ENCODE measurements around the gene OR3A1. TPM values are rescaled to one million over a fixed set of nuclear protein-coding genes. Genes with fewer than 3 reads are reported as not detected.
"Not testable (repeated sequence)": the region's sequence is repeated elsewhere in the genome, so short reads cannot be mapped to it uniquely, and the experiment has no call there.

OR3A1 gene
- total RNA-seq, 1 donor from 2014 or later, result not detected

GRCh38 chr17:3260163-3260562 is 38.0 kb downstream of the OR3A1 start:
- Mint-ChIP-seq H3K4me1 (ENCODE audit: unreplicated experiment) (no peaks in the 10 kb centered on the region), H3K27ac (no peak overlapping the region), H3K4me3 (no peak overlapping the region), H3K9me3 (peaks cover 8% of the 10 kb centered on the region), H3K27me3 (peaks cover 2% of the 10 kb centered on the region), H3K36me3 (no peaks in the 10 kb centered on the region)
- no peak for DNase-seq (ENCODE audit: extremely low spot score, unreplicated experiment)
- TF ChIP-seq, protein P1, sequence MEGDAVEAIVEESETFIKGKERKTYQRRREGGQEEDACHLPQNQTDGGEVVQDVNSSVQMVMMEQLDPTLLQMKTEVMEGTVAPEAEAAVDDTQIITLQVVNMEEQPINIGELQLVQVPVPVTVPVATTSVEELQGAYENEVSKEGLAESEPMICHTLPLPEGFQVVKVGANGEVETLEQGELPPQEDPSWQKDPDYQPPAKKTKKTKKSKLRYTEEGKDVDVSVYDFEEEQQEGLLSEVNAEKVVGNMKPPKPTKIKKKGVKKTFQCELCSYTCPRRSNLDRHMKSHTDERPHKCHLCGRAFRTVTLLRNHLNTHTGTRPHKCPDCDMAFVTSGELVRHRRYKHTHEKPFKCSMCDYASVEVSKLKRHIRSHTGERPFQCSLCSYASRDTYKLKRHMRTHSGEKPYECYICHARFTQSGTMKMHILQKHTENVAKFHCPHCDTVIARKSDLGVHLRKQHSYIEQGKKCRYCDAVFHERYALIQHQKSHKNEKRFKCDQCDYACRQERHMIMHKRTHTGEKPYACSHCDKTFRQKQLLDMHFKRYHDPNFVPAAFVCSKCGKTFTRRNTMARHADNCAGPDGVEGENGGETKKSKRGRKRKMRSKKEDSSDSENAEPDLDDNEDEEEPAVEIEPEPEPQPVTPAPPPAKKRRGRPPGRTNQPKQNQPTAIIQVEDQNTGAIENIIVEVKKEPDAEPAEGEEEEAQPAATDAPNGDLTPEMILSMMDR (conservative IDR thresholded peaks at IDR 0.05), result no peak

DNA sequence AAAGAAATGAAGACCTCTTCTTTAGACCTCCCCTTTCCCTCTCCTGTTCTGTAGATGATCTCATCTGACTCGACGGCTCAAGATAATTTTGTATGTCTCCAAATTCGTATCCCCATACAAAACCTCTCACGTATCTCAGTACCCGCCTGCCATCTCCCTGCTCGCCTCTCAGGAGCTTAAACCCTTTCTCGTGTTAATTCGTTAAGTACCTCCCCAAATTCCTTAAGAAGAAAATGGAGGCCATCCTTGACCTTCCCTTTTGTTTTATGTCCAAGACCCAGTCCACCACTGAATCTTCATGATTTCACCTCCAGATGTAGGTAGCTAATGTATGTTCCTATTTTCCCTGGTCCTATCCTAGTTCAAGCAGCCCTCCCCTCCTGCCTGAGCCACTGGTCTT is 41.6 kb downstream of the OR3A1 start:
- no peaks in the 10 kb centered on the region for H3K4me1 Mint-ChIP-seq (ENCODE audit: unreplicated experiment)
- no peaks in the 10 kb centered on the region for H3K27me3 Mint-ChIP-seq
- no peak overlapping the region for H3K27ac Mint-ChIP-seq
- H3K9me3 Mint-ChIP-seq, result peaks cover 8% of the 10 kb centered on the region
- DNase-seq (ENCODE audit: extremely low spot score, unreplicated experiment), result no peak
- no peak overlapping the region for H3K4me3 Mint-ChIP-seq
- no peaks in the 10 kb centered on the region for H3K36me3 Mint-ChIP-seq
- TF ChIP-seq, protein P1 (conservative IDR thresholded peaks at IDR 0.05), result no peak

- not testable (repeated sequence) for H3K4me3 Mint-ChIP-seq; H3K27me3 Mint-ChIP-seq; H3K9me3 Mint-ChIP-seq; H3K27ac Mint-ChIP-seq; DNase-seq (ENCODE audit: extremely low spot score, unreplicated experiment); H3K36me3 Mint-ChIP-seq; H3K4me1 Mint-ChIP-seq (ENCODE audit: unreplicated experiment)
Observed at GRCh38 chr17:3249013-3249412, 49.1 kb downstream of the OR3A1 start.

GRCh38 chr17:3244841-3245240 is 53.3 kb downstream of the OR3A1 start:
- H3K27ac Mint-ChIP-seq; DNase-seq (ENCODE audit: extremely low spot score, unreplicated experiment); H3K9me3 Mint-ChIP-seq; H3K4me3 Mint-ChIP-seq; H3K4me1 Mint-ChIP-seq (ENCODE audit: unreplicated experiment); H3K36me3 Mint-ChIP-seq; H3K27me3 Mint-ChIP-seq: not testable (repeated sequence)

GRCh38 chr17:3241044-3241443 is 57.1 kb downstream of the OR3A1 start:
- not testable (repeated sequence) for H3K27me3 Mint-ChIP-seq; H3K36me3 Mint-ChIP-seq; H3K4me3 Mint-ChIP-seq; DNase-seq (ENCODE audit: extremely low spot score, unreplicated experiment); H3K9me3 Mint-ChIP-seq; H3K4me1 Mint-ChIP-seq (ENCODE audit: unreplicated experiment); H3K27ac Mint-ChIP-seq

Other genes starting within 250 kb of the OR3A1 start
- gene OR1D5, start 234.8 kb downstream of the OR3A1 start, total RNA-seq (ENCODE audit: low replicate concordance), result not detected in 2 replicates
- not detected in 2 replicates for gene OR1D2, start 193.9 kb downstream of the OR3A1 start, total RNA-seq (ENCODE audit: low replicate concordance)
- gene OR1G1, start 170.8 kb downstream of the OR3A1 start, total RNA-seq (ENCODE audit: low replicate concordance), result not detected in 2 replicates
- gene OR1A2, start 100.8 kb downstream of the OR3A1 start, total RNA-seq (ENCODE audit: low replicate concordance), result not detected in 2 replicates
- not detected in 2 replicates for gene OR1A1, start 90.7 kb downstream of the OR3A1 start, total RNA-seq (ENCODE audit: low replicate concordance)
- gene OR3A2, start 87.9 kb upstream of the OR3A1 start, total RNA-seq (ENCODE audit: low replicate concordance), result not detected in 2 replicates
- gene OR1E1, start 100.0 kb upstream of the OR3A1 start, total RNA-seq (ENCODE audit: low replicate concordance), result not detected in 2 replicates
- gene OR3A3, start 113.0 kb upstream of the OR3A1 start, total RNA-seq (ENCODE audit: low replicate concordance), result not detected in 2 replicates
- gene OR1E2, start 135.5 kb upstream of the OR3A1 start, total RNA-seq (ENCODE audit: low replicate concordance), result not detected in 2 replicates
- gene SPATA22, start 173.5 kb upstream of the OR3A1 start, total RNA-seq (ENCODE audit: low replicate concordance), result not detected in 2 replicates
- 0.33 and 0.51 TPM in 2 replicates for gene ASPA, start 177.6 kb upstream of the OR3A1 start, total RNA-seq (ENCODE audit: low replicate concordance)